GM18517 (cell line): ENCODE data around the gene SIGMAR1.
A peak's percentile ranks its signal among the peaks of the same experiment; 100 is the strongest.

Experiments used
- ATAC-seq: cut with Tn5 transposase; IDR thresholded peaks from one replicate; pipeline ENCODE4 v1.9.1; 2021; ENCODE audit warnings: mild to moderate bottlenecking, moderate library complexity; ENCODE audit not compliant: unreplicated experiment

The SIGMAR1 gene

GRCh38 chr9:34633166-34633565 lies 4.4 kb downstream of the SIGMAR1 start:
- no peak for ATAC-seq

GRCh38 chr9:34630402-34631154 lies 7.0 kb downstream of the SIGMAR1 start:
- no peak for ATAC-seq

GRCh38 chr9:34629491-34629808 lies 8.1 kb downstream of the SIGMAR1 start:
- no peak for ATAC-seq

GRCh38 chr9:34628656-34629490 lies 8.7 kb downstream of the SIGMAR1 start, which contains the start of gene ARID3C:
Gene ARID3C, minus strand, starts transcription at chr9:34629066. Its CDS starts 1,052 bp downstream, at chr9:34628014.
- ATAC-seq: no peak

GRCh38 chr9:34627716-34628655 lies 9.6 kb downstream of the SIGMAR1 start:
- ATAC-seq: no peak

- ATAC-seq: no peak
Observed at GRCh38 chr9:34625186-34625486, 12.5 kb downstream of the SIGMAR1 start.

- ATAC-seq: no peak
Observed at GRCh38 chr9:34624475-34625185, 13.0 kb downstream of the SIGMAR1 start.

GRCh38 chr9:34623374-34624235 lies 14.0 kb downstream of the SIGMAR1 start:
- no peak for ATAC-seq

- ATAC-seq: peak; percentile 99
Observed at GRCh38 chr9:34620061-34620994, 17.3 kb downstream of the SIGMAR1 start, which contains the start of gene DCTN3. Gene DCTN3, minus strand, starts transcription at chr9:34620495. Its CDS starts 31 bp downstream, at chr9:34620464.

- ATAC-seq: no peak
Observed at GRCh38 chr9:34615132-34615531, 22.5 kb downstream of the SIGMAR1 start.

- no peak for ATAC-seq
Observed at GRCh38 chr9:34612788-34613390, 24.7 kb downstream of the SIGMAR1 start.

- ATAC-seq: peak; percentile 69
Observed at GRCh38 chr9:34611811-34612787, 25.5 kb downstream of the SIGMAR1 start, which contains the start of gene RPP25L. Gene RPP25L, minus strand, starts transcription at chr9:34612097. Its CDS starts 801 bp downstream, at chr9:34611296.

- no peak for ATAC-seq
Observed at GRCh38 chr9:34611251-34611810, 26.3 kb downstream of the SIGMAR1 start.

GRCh38 chr9:34610434-34611206 lies 27.0 kb downstream of the SIGMAR1 start:
- ATAC-seq: no peak

- no peak for ATAC-seq
Observed at GRCh38 chr9:34607331-34607730, 30.3 kb downstream of the SIGMAR1 start.

GRCh38 chr9:34606905-34607304 lies 30.7 kb downstream of the SIGMAR1 start:
- no peak for ATAC-seq
